ENCODE measurements around the gene HHIPL2. TPM values are rescaled to one million over a fixed set of nuclear protein-coding genes. Genes with fewer than 3 reads are reported as not detected.

The HHIPL2 gene
- total and polyA plus RNA-seq, 2 of the 4 experiments (the other 2 are of a cell fraction): under 0.01 to 0.12 TPM

- H3K27me3 ChIP-seq (ENCODE audit: control insufficient read depth, insufficient read depth, low read length): peaks cover 9% of the 10 kb centered on the region
- H3K14ac ChIP-seq (replicated peaks; ENCODE audit: low read depth, low read length): no peak overlapping the region
- no peak overlapping the region for H2AK9ac ChIP-seq (replicated peaks; ENCODE audit: low read depth, low read length, poor library complexity)
- no peak for ATAC-seq (ENCODE audit: low read depth)
- H4K8ac ChIP-seq (ENCODE audit: low read depth in 2 of 2, low read length in 2 of 2): no peak overlapping the region
- no peak overlapping the region for H4K5ac ChIP-seq (ENCODE audit: low read depth, low read length)
- no peak overlapping the region for H2BK20ac ChIP-seq (ENCODE audit: low read depth, low read length)
- no peaks in the 10 kb centered on the region for H3K36me3 ChIP-seq (ENCODE audit: control insufficient read depth, insufficient read depth, low read length)
- POLR2A ChIA-PET (ENCODE audit: unreplicated experiment): no interaction called here
- BruUV-seq (replicated peaks): no TSS peak
- no peak for TF ChIP-seq CEBPB (IDR thresholded peaks at IDR 0.05; ENCODE audit: low read depth, low read length)
- TF ChIP-seq RFX5 (IDR thresholded peaks at IDR 0.05; ENCODE audit: low read depth, low read length): no peak
- TF ChIP-seq POLR2A (IDR thresholded peaks at IDR 0.05; ENCODE audit: low read depth, low read length): no peak
- no peak for TF ChIP-seq CTCF (conservative IDR thresholded peaks at IDR 0.05; ENCODE audit: low read depth, low read length)
- no peak for TF ChIP-seq CHD1 (IDR thresholded peaks at IDR 0.05; ENCODE audit: low read depth, low read length)
- TF ChIP-seq RCOR1 (IDR thresholded peaks at IDR 0.05; ENCODE audit: insufficient replicate concordance, low read length): no peak
- TF ChIP-seq FOS (IDR thresholded peaks at IDR 0.05; ENCODE audit: low read depth, low read length): no peak
- no peak for TF ChIP-seq SMC3 (IDR thresholded peaks at IDR 0.05; ENCODE audit: low read depth, low read length)
- TF ChIP-seq NFE2L2 (IDR thresholded peaks at IDR 0.05; ENCODE audit: low read depth, low read length): no peak
- no peak for TF ChIP-seq USF2 (IDR thresholded peaks at IDR 0.05; ENCODE audit: low read depth, low read length)
- no peak for TF ChIP-seq ELK1 (IDR thresholded peaks at IDR 0.05; ENCODE audit: borderline replicate concordance, low read depth, low read length)
- no peak for TF ChIP-seq BHLHE40 (IDR thresholded peaks at IDR 0.05; ENCODE audit: low read depth, low read length)
- H2BK15ac ChIP-seq (ENCODE audit: low read depth, low read length): no peak overlapping the region
- no peak overlapping the region for H2BK120ac ChIP-seq (ENCODE audit: low read depth, low read length)
- H3K4me2 ChIP-seq (ENCODE audit: low read depth, low read length): no peak overlapping the region
- H4K91ac ChIP-seq (ENCODE audit: insufficient read depth, low read depth, low read length): no peak overlapping the region
- H3K9me1 ChIP-seq (ENCODE audit: insufficient read depth, low read length): no peaks in the 10 kb centered on the region
- DNase-seq: no peak
- dilution Hi-C loops (cut with HindIII; ENCODE audit: low sequenced_read_pairs, unreplicated experiment) (no loop called here), intact Hi-C loops (cut with micrococcal nuclease) (no loop called here), in situ Hi-C loops (cut with MboI; ENCODE audit: low sequenced_read_pairs) (no loop called here)
- H3K9me3 ChIP-seq (ENCODE audit: control insufficient read depth, insufficient read depth, low read length): peaks cover 3% of the 10 kb centered on the region; the same call in 1 of the 2 replicates
- H3K4me1 ChIP-seq (ENCODE audit: control insufficient read depth, insufficient read depth, low read length): no peaks in the 10 kb centered on the region
- H2AK5ac ChIP-seq (ENCODE audit: low read depth, low read length): no peak overlapping the region
- H3K4ac ChIP-seq (ENCODE audit: low read depth, low read length): no peak overlapping the region
- H3K9ac ChIP-seq (ENCODE audit: low read depth, low read length): no peak overlapping the region
- H3K79me1 ChIP-seq (ENCODE audit: low read depth in 1 of 2, low read length in 2 of 2): no peaks in the 10 kb centered on the region
- 78% methylated on average over 4 of the region's 8 CpGs; no CpG with 5 or more reads in 1 of the 2 experiments for WGBS, 2 experiments (ENCODE audit: extremely low coverage in 2 of 2, insufficient read length in 1 of 2)
- H3K23ac ChIP-seq (ENCODE audit: low read depth, low read length): no peak overlapping the region
- no peaks in the 10 kb centered on the region for H4K20me1 ChIP-seq (ENCODE audit: insufficient read depth, low read length)
- H3K4me3 ChIP-seq (ENCODE audit: insufficient read depth, low read depth, low read length): no peak overlapping the region
- CTCF ChIA-PET: no interaction called here
- no peak overlapping the region for H3K27ac ChIP-seq (ENCODE audit: insufficient read depth, low read length)
- no peak overlapping the region for H2BK5ac ChIP-seq (ENCODE audit: low read depth, low read length, poor library complexity, severe bottlenecking)
- no peak overlapping the region for H3K18ac ChIP-seq (ENCODE audit: low read depth, low read length)
- H3K56ac ChIP-seq (ENCODE audit: extremely low read depth, insufficient read depth, low read length): no peak overlapping the region
- no peak overlapping the region for H2AFZ ChIP-seq (replicated peaks; ENCODE audit: low read length, poor library complexity)
Measured at GRCh38 chr1:222522105-222522915, 25.6 kb downstream of the HHIPL2 start.

Measured in IMR-90 (cell line).